Activated CD4-positive, alpha-beta T cell treated with anti-CD3 and anti-CD28 coated beads, Interleukin-2, amount 10 ng/mL, durations not matched to agents 24 days and 14 days (primary cell): ENCODE results near the gene KRTAP10-10. TPM values are rescaled to one million over a fixed set of nuclear protein-coding genes. Genes with fewer than 3 reads are reported as not detected.
"Not testable (repeated sequence)": the region's sequence is repeated elsewhere in the genome, so short reads cannot be mapped to it uniquely, and the experiment has no call there.

Source experiments
- DNase-seq: peaks from one replicate; pipeline ENCODE4 v3.0.0; 2022
- H3K27ac Mint-ChIP-seq: one replicate; pipeline ENCODE4 v1.8.0; 2022; ENCODE audit warnings: mild to moderate bottlenecking, mixed read lengths
- H3K27me3 Mint-ChIP-seq: one replicate; pipeline ENCODE4 v1.8.0; 2022; ENCODE audit warnings: mixed read lengths
- H3K36me3 Mint-ChIP-seq: one replicate; pipeline ENCODE4 v1.8.0; 2022; ENCODE audit warnings: low read depth, mild to moderate bottlenecking, mixed read lengths
- H3K4me1 Mint-ChIP-seq: one replicate; pipeline ENCODE4 v1.8.0; 2021; ENCODE audit warnings: mixed read lengths
- H3K4me3 Mint-ChIP-seq: one replicate; pipeline ENCODE4 v1.8.0; 2022; ENCODE audit warnings: mild to moderate bottlenecking, moderate library complexity, mixed read lengths
- H3K9me3 Mint-ChIP-seq: one replicate; pipeline ENCODE4 v1.8.0; 2021; ENCODE audit warnings: mixed read lengths
- intact Hi-C: fragments of 100-400 bp; cut with micrococcal nuclease; formaldehyde crosslinking; loops from one replicate; pipeline ENCODE4 v1.15.1; 2023
- total RNA-seq: library from RNA; stranded (reverse); gene quantifications from 2 replicates; pipeline ENCODE4 v1.2.3, GENCODE V29; 2022

KRTAP10-10 gene
- total RNA-seq, 1 donor from 2014 or later, result not detected

DNA sequence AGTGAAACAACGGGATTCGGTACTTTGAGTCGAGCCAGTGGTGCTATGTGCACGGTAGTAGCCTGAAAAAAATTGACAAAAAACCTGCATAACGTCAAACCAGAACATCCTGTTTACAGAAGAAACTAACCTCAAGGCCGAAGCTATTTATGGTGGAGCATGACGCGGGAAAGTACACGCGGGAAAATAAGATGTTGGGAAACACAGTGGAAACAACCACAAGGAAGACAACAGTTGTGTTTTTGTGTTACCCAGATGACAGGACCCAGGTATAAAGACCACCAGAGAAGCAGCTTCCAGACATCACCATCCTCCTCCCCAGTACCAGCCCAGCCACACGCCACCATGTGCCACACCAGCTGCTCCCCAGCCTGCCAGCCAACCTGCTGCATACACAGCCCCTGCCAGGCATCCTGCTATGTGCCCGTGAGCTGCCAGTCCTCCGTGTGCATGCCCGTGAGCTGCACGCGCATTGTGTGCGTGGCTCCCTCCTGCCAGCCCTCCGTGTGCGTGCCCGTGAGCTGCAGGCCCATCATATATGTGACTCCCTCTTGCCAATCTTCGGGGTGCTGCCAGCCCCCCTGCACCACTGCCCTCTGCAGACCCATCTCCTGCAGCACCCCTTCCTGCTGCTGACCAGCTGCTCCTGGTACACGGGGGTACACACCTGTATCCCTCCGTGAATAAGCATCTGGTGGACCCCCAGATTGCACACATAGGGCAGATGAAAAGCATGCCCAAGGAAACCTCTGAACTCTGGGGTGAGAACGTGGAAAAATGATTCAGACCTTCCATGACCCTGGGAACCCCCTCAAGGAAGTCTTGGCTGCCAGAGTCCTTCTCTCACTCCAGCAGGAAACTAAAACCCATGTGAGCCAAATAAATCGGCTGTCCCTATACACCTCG is 20.7 kb downstream of the KRTAP10-10 start, which contains the start of gene KRTAP12-3:
KRTAP12-3 (plus strand) TSS at position 298 of the 906 bp plus-strand sequence; CDS start at position 346, 48 bp downstream.
- Mint-ChIP-seq H3K36me3 (peaks cover 45% of the 10 kb centered on the region), H3K27me3 (peaks cover 6% of the 10 kb centered on the region), H3K4me3 (peak within 1 kb of the TSS; percentile 56), H3K9me3 (peaks cover 42% of the 10 kb centered on the region), H3K4me1 (peaks cover 44% of the 10 kb centered on the region), H3K27ac (peak within 1 kb of the TSS; percentile 91)
- intact Hi-C loops, result loop anchor here (10.0 kb wide), 1 partner anchor 267 kb away; the partner anchor contains the start of gene ITGB2
- peak; percentile 87 for DNase-seq

DNA sequence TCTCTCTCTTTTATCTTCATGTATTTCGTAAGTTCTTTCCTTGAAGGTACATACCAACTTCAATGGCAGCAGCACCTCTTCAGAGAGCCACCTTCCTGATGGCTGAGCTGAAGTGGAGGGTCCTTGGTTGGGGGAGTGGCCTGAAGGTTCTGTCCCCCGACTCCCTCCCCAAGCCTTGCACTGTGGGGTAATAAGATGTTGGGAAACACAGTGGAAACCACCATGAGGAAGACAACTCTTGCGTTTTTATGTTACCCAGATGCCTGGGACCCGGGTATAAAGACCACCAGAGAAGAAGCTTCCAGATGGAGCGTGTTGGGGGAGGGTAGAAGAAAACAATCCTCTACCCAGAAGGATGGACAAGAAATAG is 21.4 kb downstream of the KRTAP10-10 start:
- Mint-ChIP-seq H3K36me3 (peaks cover 44% of the 10 kb centered on the region), H3K27ac (peak overlapping the region; percentile 91), H3K4me3 (peak overlapping the region; percentile 56), H3K9me3 (peaks cover 43% of the 10 kb centered on the region), H3K27me3 (peaks cover 6% of the 10 kb centered on the region), H3K4me1 (peaks cover 44% of the 10 kb centered on the region)
- DNase-seq, result peak; percentile 61
- intact Hi-C loops, result loop anchor here (10.0 kb wide), 1 partner anchor 266 kb away; the partner anchor contains the start of gene ITGB2

DNA sequence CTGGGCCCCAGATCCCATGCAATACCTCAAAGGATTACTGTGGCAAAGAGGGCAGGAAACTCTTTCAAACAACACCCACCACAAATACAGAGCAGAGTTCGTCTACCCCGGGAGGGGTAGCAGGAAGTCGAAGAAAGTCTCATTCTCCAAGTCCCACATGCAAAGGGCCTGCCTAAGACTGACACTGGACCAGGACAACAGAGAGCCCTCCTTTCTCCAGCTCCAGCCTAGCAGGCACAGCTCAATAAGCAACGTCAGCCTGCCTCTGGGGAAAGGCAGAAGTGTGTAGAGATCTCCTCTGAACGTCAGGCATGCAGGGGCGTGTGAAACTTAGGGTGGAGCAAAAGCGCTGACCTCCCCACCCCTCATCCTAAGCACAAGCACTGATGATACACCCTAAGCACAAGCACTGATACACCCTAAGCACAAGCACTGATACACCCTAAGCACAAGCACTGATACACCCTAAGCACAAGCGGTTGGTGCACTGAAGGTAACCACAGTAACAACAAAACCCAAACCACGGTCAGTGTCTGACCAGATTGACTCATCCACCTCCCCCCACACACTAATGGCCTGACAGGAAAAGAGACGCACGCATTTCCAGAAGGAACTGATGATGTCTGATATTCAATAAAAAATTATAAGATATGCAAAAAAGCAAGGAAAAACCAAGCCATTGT is 21.9 kb downstream of the KRTAP10-10 start:
- peak overlapping the region; percentile 56 for H3K4me3 Mint-ChIP-seq
- H3K36me3 Mint-ChIP-seq, result peaks cover 40% of the 10 kb centered on the region
- DNase-seq, result peak; percentile 72
- H3K9me3 Mint-ChIP-seq, result peaks cover 48% of the 10 kb centered on the region
- peak overlapping the region; percentile 91 for H3K27ac Mint-ChIP-seq
- H3K27me3 Mint-ChIP-seq, result peaks cover 6% of the 10 kb centered on the region
- intact Hi-C loops, result loop anchor here (10.0 kb wide), 1 partner anchor 266 kb away; the partner anchor contains the start of gene ITGB2
- H3K4me1 Mint-ChIP-seq, result peaks cover 39% of the 10 kb centered on the region

DNA sequence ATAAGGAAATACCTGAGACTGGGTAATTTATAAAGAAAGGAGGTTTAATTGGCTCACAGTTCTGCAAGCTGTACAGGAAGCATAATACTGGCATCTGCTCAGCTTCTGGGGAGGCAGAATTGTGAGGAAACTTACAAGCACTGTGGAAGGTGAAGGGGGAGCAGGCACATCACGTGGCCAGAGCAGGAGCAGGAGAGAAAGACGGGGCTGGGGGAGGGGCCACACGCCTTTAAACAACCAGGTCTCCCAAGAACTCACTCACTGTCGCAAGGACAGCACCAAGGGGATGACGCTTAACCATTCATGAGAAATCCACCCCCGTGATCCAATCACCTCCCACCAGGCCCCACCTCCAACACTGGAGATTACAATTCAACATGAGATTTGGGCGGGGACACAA is 24.4 kb downstream of the KRTAP10-10 start:
- H3K4me3 Mint-ChIP-seq, H3K27ac Mint-ChIP-seq, intact Hi-C loops, DNase-seq: not testable (repeated sequence)
- Mint-ChIP-seq H3K27me3 (peaks cover 15% of the 10 kb centered on the region), H3K36me3 (peaks cover 26% of the 10 kb centered on the region), H3K4me1 (peaks cover 30% of the 10 kb centered on the region), H3K9me3 (peaks cover 47% of the 10 kb centered on the region)

DNA sequence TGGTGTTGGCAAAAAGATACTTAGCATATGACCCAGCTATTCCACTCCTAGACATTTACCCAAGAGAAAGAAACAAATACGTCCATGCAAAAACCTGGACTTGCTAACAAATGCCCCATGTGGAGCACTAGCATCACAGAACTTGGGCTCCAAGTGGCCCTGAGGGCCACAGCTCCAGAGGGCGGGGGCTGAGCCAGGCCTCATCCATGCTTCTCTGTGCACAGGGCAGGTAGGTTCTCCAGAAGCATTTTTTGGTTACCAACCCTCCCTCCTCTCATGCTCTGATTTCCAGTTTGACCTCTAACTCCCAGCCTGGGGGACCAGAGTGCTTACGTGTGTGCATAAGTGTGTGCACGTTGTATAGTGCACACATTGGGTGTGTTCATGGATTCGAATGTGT is 27.5 kb downstream of the KRTAP10-10 start:
- H3K9me3 Mint-ChIP-seq, result peaks cover 28% of the 10 kb centered on the region
- H3K27me3 Mint-ChIP-seq, result peaks cover 20% of the 10 kb centered on the region
- peaks cover 4% of the 10 kb centered on the region for H3K36me3 Mint-ChIP-seq
- no peak overlapping the region for H3K4me3 Mint-ChIP-seq
- no peak overlapping the region for H3K27ac Mint-ChIP-seq
- H3K4me1 Mint-ChIP-seq, result no peaks in the 10 kb centered on the region
- DNase-seq, result no peak
- intact Hi-C loops, result no loop called here

DNA sequence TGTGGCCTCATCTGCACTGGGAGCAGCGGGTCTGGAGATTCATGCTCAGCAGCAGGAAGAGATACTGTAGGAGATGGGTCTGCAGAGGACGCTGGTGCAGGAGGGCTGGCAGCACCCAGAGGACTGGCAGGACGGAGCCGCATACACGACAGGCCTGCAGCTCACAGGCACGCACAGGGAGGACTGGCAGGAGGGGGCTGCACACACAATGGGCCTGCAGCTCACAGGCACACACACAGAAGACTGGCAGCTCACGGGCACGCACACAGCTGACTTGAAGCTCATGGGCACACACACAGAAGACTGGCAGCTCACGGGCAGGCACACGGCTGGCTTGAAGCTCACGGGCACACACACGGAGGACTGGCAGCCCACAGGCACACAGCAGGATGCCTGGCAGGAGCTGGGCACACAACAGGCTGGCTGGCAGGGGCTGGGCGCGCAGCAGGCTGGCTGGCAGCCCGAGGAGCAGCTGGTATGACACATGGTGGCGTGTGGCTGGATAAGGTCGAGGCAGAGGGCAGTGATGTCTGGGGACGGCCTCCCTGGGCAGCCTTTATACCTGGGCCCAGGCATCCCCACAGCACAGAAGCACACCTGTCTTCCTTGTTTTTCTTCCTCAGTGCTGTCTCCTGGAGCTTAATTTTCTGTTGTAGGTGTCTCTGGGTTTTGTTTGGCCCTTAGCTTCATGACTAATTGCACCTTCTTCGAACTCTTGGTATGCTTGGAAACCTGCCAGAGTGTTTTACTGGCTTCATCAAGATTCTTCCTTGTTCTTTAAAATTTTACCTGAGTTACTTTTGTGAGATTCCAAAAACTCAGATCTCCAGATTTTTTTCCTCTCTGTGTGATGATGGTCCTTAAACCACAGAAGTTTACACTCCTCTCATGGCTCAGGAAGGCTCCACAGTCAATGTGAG is 29.5 kb downstream of the KRTAP10-10 start, which contains the start of gene KRTAP12-2:
KRTAP12-2 (minus strand) TSS at position 527 of the 920 bp plus-strand sequence; CDS start at position 486, 41 bp downstream.
- peaks cover 20% of the 10 kb centered on the region for H3K27me3 Mint-ChIP-seq
- H3K9me3 Mint-ChIP-seq, result peaks cover 27% of the 10 kb centered on the region
- no peak within 1 kb of the TSS for H3K4me3 Mint-ChIP-seq
- intact Hi-C loops, result no loop called here
- H3K27ac Mint-ChIP-seq, result no peak within 1 kb of the TSS
- H3K36me3 Mint-ChIP-seq, result peaks cover 4% of the 10 kb centered on the region
- no peaks in the 10 kb centered on the region for H3K4me1 Mint-ChIP-seq
- no peak for DNase-seq

DNA sequence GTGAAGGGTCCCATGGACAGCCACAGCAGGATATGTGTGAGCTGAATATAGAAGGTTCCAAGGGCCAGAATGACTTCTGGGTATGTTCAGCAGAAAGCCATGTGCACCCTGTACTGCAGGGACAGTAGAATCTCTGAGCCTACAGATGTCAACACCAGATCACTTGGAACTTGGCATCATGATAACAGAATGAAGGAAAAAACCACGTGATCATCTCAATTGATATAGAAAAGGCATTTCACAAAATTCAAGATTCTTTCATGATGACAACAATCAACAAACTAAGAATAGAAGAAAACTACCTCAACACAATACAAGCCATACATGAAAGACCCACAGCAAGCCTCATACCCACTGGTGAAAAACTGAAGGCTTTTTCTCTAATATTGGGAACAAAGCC is 30.5 kb downstream of the KRTAP10-10 start:
- Mint-ChIP-seq H3K4me1 (no peaks in the 10 kb centered on the region), H3K9me3 (peaks cover 21% of the 10 kb centered on the region), H3K27ac (no peak overlapping the region), H3K4me3 (no peak overlapping the region), H3K36me3 (peaks cover 3% of the 10 kb centered on the region), H3K27me3 (peaks cover 13% of the 10 kb centered on the region)
- intact Hi-C loops, result no loop called here
- DNase-seq, result no peak

DNA sequence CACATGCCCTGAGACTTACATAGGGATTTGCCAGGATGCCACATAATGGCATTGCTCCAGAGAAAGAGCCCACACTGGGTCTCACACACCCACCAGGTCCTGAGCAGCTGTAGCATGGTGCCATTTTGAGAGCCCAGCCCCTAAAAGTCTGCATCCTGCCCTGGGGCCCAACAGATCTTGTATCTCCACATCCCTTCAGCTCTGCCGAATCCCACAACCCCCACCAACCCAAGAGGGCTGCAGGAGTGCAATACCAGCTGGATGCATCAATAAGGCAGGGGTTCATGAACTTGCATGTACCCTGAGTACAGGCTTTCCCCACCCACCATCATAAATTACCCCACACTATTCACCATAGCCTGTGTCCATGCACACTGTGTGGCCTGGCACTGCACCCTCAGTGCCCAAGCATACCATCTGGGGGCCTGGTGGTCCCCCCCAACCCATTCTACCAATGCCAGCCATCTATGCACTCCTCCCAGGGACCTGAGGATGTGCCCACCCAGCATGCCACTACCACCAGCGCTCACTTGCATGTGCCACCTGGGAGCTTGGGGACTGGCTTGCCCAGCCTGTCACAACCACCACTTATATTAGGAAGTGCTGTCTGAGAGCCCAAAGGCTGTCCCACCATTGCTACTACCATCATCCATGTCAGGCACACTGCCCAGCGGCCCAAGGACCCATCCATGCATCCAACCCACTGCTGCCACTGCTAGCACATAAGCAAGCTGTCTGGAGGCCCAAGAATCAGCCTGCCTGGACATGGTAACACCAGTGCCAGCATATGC is 33.7 kb downstream of the KRTAP10-10 start:
- Mint-ChIP-seq H3K27me3 (peaks cover 13% of the 10 kb centered on the region), H3K36me3 (peaks cover 10% of the 10 kb centered on the region), H3K9me3 (peaks cover 30% of the 10 kb centered on the region), H3K27ac (no peak overlapping the region), H3K4me3 (no peak overlapping the region), H3K4me1 (no peaks in the 10 kb centered on the region)
- DNase-seq, result peak; percentile 43
- intact Hi-C loops, result no loop called here

DNA sequence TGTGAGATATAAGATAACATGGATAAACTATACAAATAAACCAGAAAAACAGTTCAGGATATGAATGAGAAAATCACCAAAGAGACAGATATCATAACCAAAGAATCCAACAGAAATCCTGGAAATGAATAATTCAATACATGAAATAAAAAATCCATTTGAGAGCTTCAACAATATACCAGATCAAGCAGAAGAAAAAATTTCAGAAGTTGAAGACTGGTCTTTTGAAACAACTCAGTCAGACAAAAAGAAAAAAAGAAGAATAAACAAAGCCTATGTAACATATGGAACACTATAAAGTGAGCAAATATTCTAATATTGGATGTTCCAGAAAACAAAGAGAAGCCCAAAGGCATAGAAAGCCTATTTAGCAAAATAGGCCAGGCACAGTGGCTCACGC is 34.8 kb downstream of the KRTAP10-10 start:
- H3K4me3 Mint-ChIP-seq, result no peak overlapping the region
- H3K4me1 Mint-ChIP-seq, result no peaks in the 10 kb centered on the region
- intact Hi-C loops, result no loop called here
- no peak for DNase-seq
- H3K27me3 Mint-ChIP-seq, result peaks cover 15% of the 10 kb centered on the region
- peaks cover 10% of the 10 kb centered on the region for H3K36me3 Mint-ChIP-seq
- peaks cover 35% of the 10 kb centered on the region for H3K9me3 Mint-ChIP-seq
- H3K27ac Mint-ChIP-seq, result no peak overlapping the region

DNA sequence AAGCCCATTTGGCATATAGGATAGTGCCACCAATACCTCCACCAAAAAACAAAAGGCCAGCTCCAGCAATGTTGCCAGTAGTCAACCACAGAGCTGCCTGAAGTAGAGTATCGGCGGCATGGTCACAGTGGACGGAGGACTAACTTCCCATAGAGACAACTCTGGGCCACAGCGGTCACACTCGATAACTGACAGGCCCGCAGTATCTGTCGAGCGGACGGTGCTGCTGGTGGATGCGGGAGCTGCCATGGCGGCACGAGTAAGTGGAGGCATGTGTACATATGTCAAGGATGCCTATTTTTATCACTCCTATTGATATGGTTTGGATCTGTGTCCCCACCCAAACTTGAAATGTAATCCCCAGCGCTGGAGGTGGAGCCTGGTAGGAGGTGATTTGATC is 40.7 kb downstream of the KRTAP10-10 start:
- H3K4me3 Mint-ChIP-seq, result no peak overlapping the region

DNA sequence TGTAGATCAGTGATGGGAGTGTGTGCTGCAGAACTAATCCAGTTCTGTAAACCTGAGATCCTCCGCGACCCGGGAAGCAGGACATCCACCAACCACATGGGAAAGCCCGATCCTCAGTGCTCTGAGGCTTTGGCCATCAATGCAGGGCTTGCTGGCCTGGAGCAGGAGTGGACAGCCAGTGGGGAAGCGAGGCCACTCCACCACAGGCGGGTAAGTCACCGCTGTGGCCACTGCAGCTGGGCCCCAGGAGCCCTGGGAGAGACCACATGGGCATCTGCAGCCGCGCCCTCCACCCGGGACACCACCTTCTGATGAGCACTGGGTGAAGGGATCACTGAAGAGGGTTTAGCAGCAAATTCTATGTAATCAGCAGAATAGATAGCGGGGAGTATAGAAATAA is 44.0 kb downstream of the KRTAP10-10 start:
- Mint-ChIP-seq H3K4me1 (peaks cover 4% of the 10 kb centered on the region), H3K27ac (no peak overlapping the region), H3K4me3 (no peak overlapping the region), H3K27me3 (peaks cover 23% of the 10 kb centered on the region), H3K9me3 (peaks cover 9% of the 10 kb centered on the region), H3K36me3 (no peaks in the 10 kb centered on the region)
- DNase-seq, result no peak
- intact Hi-C loops, result no loop called here

More for the DNA sequence above, 40.7 kb downstream of the KRTAP10-10 start:
- H3K27ac Mint-ChIP-seq, result no peak overlapping the region
- no peaks in the 10 kb centered on the region for H3K4me1 Mint-ChIP-seq
- intact Hi-C loops, result no loop called here
- H3K9me3 Mint-ChIP-seq, result peaks cover 26% of the 10 kb centered on the region
- peaks cover 28% of the 10 kb centered on the region for H3K27me3 Mint-ChIP-seq
- peaks cover 5% of the 10 kb centered on the region for H3K36me3 Mint-ChIP-seq
- DNase-seq, result peak; percentile 34

DNA sequence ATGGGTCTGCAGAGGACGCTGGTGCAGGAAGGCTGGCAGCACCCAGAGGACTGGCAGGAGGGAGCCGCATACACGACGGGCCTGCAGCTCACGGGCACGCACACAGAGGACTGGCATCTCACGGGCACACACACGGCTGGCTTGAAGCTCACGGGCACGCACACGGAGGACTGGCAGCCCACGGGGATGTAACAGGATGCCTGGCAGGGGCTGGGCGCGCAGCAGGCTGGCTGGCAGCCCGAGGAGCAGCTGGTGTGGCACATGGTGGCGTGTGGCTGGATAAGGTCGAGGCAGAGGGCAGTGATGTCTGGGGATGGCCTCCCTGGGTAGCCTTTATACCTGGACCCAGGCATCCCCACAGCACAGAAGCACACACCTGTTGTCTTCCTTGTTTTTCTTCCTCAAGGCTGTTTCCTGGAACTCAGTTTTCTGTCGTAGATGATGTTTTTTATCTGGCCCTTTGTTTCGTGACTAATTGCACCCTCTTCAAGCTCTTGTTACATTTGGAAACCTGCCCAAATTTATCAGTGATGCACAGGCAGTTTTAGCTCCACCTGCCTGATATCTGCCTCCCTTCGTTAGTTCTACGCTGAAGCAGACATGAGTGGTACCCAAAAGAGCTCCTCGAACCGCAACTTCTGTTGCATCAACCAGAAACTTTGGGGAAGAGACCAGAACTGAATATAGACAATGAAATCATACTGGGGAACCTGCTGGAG is 44.9 kb downstream of the KRTAP10-10 start, which contains the start of gene KRTAP12-1:
KRTAP12-1 (minus strand) TSS at position 303 of the 719 bp plus-strand sequence; CDS start at position 263, 40 bp downstream.
- H3K9me3 Mint-ChIP-seq, result peaks cover 4% of the 10 kb centered on the region
- no peak within 1 kb of the TSS for H3K27ac Mint-ChIP-seq
- intact Hi-C loops, result no loop called here
- H3K27me3 Mint-ChIP-seq, result peaks cover 20% of the 10 kb centered on the region
- no peaks in the 10 kb centered on the region for H3K36me3 Mint-ChIP-seq
- H3K4me3 Mint-ChIP-seq, result no peak within 1 kb of the TSS
- DNase-seq, result no peak
- peaks cover 8% of the 10 kb centered on the region for H3K4me1 Mint-ChIP-seq
